RWPE1 (cell line): ENCODE data around the gene RC3H1.

ENCODE experiments used
- CTCF ChIA-PET: fragments of 350-600 bp; sonication (Branson Sonifier 250); formaldehyde crosslinking; extraction: SDS; loops from one replicate; lab custom pipeline; 2021; lab: Yijun Ruan, JAX
- POLR2A ChIA-PET: fragments of 400-600 bp; formaldehyde crosslinking; extraction: SDS; loops from one replicate; lab custom pipeline; 2020; ENCODE audit warnings: antibody characterized with exemption; ENCODE audit not compliant: low non-redundant PET; lab: Yijun Ruan, JAX
- DNase-seq: peaks from one replicate; pipeline ENCODE4 v3.0.0; 2012; ENCODE audit warnings: low spot score
- H3K27ac ChIP-seq: fragments of 450-650 bp; 2 replicates; pipeline ENCODE4 v1.5.1; 2017
- TF ChIP-seq, protein P1 (sequence below): fragments of 450-650 bp; conservative IDR thresholded peaks from 2 replicates; pipeline ENCODE4 v1.5.1; 2017; ENCODE audit warnings: low read depth, mild to moderate bottlenecking

The RC3H1 gene

DNA sequence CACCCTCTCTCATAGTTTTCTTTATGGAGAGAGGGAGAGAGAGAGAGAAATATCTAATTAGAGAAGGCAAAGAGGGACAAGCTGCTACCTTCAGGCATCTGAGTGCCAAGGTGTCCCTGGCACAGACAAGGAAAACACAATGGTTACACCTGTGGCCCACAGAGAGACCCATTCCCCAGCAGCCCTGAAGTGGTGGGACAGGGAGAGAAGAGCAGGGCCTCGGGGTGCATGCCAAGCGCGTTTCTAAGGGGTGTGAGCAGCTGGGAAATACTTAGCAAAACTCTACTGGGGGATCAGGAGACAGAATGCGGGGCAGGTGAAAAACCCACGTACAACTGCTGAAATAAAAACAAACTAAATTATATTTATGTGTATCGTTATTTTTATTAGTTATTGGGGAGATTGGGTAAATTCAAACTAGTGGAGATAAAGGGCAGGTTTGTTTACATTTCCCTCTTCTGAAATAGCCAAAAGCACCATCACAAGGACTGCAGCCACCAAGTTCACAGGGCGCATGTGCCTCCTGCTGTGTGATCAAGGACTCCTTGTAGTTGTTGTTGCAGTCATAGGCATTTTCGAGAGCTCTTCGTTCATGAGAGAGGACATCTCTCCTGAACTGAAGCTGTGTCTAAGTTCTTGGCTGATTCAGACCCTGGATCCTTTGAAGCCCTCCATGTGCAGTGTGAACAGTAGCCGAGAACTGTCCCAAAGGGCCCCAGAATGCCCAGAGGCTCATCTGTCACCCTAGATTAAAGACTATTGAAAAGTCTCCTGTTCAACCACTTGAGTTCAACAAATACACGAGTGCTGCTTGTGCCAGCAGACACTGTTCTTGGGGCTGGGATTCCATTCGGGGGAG is 104.3 kb downstream of the RC3H1 start:
- CTCF ChIA-PET = no interaction called here
- TF ChIP-seq, protein P1, sequence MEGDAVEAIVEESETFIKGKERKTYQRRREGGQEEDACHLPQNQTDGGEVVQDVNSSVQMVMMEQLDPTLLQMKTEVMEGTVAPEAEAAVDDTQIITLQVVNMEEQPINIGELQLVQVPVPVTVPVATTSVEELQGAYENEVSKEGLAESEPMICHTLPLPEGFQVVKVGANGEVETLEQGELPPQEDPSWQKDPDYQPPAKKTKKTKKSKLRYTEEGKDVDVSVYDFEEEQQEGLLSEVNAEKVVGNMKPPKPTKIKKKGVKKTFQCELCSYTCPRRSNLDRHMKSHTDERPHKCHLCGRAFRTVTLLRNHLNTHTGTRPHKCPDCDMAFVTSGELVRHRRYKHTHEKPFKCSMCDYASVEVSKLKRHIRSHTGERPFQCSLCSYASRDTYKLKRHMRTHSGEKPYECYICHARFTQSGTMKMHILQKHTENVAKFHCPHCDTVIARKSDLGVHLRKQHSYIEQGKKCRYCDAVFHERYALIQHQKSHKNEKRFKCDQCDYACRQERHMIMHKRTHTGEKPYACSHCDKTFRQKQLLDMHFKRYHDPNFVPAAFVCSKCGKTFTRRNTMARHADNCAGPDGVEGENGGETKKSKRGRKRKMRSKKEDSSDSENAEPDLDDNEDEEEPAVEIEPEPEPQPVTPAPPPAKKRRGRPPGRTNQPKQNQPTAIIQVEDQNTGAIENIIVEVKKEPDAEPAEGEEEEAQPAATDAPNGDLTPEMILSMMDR = no peak
- DNase-seq = no peak
- POLR2A ChIA-PET = no interaction called here
- no peak overlapping the region for H3K27ac ChIP-seq

- TF ChIP-seq, protein P1 = no peak
- ChIA-PET CTCF (no interaction called here), POLR2A (no interaction called here)
- DNase-seq = no peak
- H3K27ac ChIP-seq = no peak within 1 kb of the TSS
Observed at GRCh38 chr1:173917149-173917548, 105.0 kb downstream of the RC3H1 start, which contains the start of gene SERPINC1. Gene SERPINC1, minus strand, starts transcription at chr1:173917327. Its CDS starts 68 bp downstream, at chr1:173917259.

DNA sequence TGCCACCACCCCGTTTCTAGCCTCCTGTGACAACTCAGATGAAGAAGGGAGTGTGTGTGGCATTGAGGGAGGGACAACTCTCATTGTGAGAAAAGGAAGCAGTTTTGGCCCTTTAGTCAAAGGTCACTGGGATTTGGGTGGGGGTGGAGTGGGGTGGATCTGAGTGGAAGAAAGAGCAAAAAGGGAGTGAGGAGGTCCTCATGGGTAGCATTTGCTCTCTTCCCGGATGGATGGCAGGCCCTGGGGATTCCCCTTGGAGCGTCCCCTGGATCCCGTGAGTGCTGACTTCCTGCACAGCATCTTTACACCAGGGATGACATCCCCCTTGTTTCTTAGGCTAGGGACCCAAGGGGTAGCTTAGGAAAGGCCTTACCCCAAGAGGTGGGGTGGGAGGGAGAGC is 105.5 kb downstream of the RC3H1 start:
- no peak overlapping the region for H3K27ac ChIP-seq
- TF ChIP-seq, protein P1 = no peak
- POLR2A ChIA-PET = no interaction called here
- DNase-seq = no peak
- CTCF ChIA-PET = no interaction called here

DNA sequence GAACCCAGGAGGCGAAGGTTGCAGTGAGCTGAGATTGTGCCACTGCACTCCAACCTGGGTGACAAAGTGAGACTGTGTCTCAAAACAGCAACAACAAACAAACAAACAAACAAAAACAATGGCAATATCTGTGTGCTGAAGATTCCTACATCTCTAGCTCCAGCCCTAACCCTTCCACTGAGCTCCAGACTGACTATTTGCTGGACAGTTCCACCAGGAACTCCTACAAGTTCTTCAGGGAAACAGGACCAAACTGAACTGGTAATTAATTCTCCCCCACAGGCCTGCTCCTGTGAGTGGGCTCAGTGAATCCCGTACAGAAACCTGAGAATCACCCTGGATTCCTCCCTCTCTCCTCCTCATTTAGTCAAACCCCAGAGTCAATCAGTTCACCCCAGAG is 106.6 kb downstream of the RC3H1 start:
- DNase-seq = no peak
- ChIA-PET CTCF (interaction anchor here (1.1 kb wide), 1 partner anchor 16 kb away, joined by 3 read pairs; no protein-coding TSS in a partner anchor), POLR2A (interaction anchor here (0.6 kb wide), 1 partner anchor 532 kb away, joined by 3 read pairs; the partner anchor contains the start of gene GPR52)
- TF ChIP-seq, protein P1 = no peak
- no peak overlapping the region for H3K27ac ChIP-seq

- CTCF ChIA-PET = interaction anchor here (0.6 to 1.2 kb wide), 2 partner anchors 45 to 136 kb away, joined by 3 to 5 read pairs; no protein-coding TSS in a partner anchor
- TF ChIP-seq, protein P1 = peak; percentile 38; the same call in 1 of the 2 replicates
- POLR2A ChIA-PET = no interaction called here
Observed at GRCh38 chr1:173914366-173914871, 107.7 kb downstream of the RC3H1 start.

GRCh38 chr1:173913111-173913510 is 109.0 kb downstream of the RC3H1 start:
- no peak for DNase-seq
- TF ChIP-seq, protein P1 = no peak
- H3K27ac ChIP-seq = no peak overlapping the region
- ChIA-PET POLR2A (no interaction called here), CTCF (interaction anchor here (0.7 to 1.2 kb wide), 3 partner anchors 44 to 237 kb away, joined by 3 to 6 read pairs (median 5); no protein-coding TSS in a partner anchor)

More at GRCh38 chr1:173914366-173914871, 107.7 kb downstream of the RC3H1 start:
- H3K27ac ChIP-seq = no peak overlapping the region
- peak; percentile 29 for DNase-seq
